K562 (cell line): ENCODE data around the gene GCNT2. TPM values are rescaled to one million over a fixed set of nuclear protein-coding genes. Genes with fewer than 3 reads are reported as not detected.
A peak's percentile ranks its signal among the peaks of the same experiment; 100 is the strongest.

Experiments
- ARNT ChIP-seq, 2 experiments: fragments of 450-650 bp; IDR thresholded peaks; 2 replicates each; pipeline ENCODE4 v1.6.1; 2016; ENCODE audit warnings: mild to moderate bottlenecking in 1 of 2
- BRCA1 ChIP-seq, 2 experiments: fragments of 450-650 bp in 1 of 2; sonication (generic) in 1 of 2; formaldehyde crosslinking in 1 of 2; IDR thresholded peaks; 2 replicates each; pipeline versions ENCODE4 v1.5.0 to v1.6.1; 2017 to 2020; ENCODE audit warnings: mild to moderate bottlenecking in 1 of 2, missing genetic modification reagents in 1 of 2
- MGA ChIP-seq: fragments of 450-650 bp; IDR thresholded peaks from 2 replicates; pipeline ENCODE4 v1.6.1; 2016; ENCODE audit warnings: mild to moderate bottlenecking, moderate library complexity
- NFIX ChIP-seq: fragments of 250-450 bp; sonication (Bioruptor Pico); IDR thresholded peaks from 2 replicates; pipeline ENCODE4 v1.4.0; 2020; ENCODE audit warnings: low read depth, mild to moderate bottlenecking, moderate library complexity
- RBFOX2 ChIP-seq: fragments of 200-400 bp; formaldehyde crosslinking; IDR thresholded peaks from 2 replicates; pipeline ENCODE4 v1.6.1; 2017; ENCODE audit warnings: low read depth, mild to moderate bottlenecking, low read length, moderate library complexity
- ZBTB34 ChIP-seq: fragments of 250-450 bp; sonication (Bioruptor Pico); IDR thresholded peaks from 2 replicates; pipeline ENCODE4 v1.8.0; 2021; ENCODE audit warnings: mild to moderate bottlenecking, moderate library complexity
- polyA plus RNA-seq, 8 experiments: library from polyadenylated mRNA; depleted of rRNA in 4 of 8; stranded (reverse) in 5 of 8; unstranded in 3 of 8; fragments of >200 nt; fragmentation: Nextera tagmentation in 2 of 8; fragmentation: Illumina TruSeq in 1 of 8; extraction: Ambion mirVana in 2 of 8; extraction: Trizol in 1 of 8; gene quantifications; 2 replicates each; pipeline versions ENCODE4 v1.2.1 to v1.2.3, GENCODE V29; 2011 to 2014; ENCODE audit warnings: inconsistent platforms in 1 of 8, missing spikeins in 1 of 8
- total RNA-seq, 7 experiments: library from RNA; depleted of rRNA in 6 of 7; stranded (reverse); fragments of >200 nt in 6 of 7; fragmentation: Illumina TruSeq in 2 of 7; extraction: Trizol in 2 of 7; gene quantifications; 2 replicates each; pipeline versions ENCODE4 v1.2.1 to v1.2.3, GENCODE V29; 2011 to 2021; ENCODE audit warnings: low replicate concordance in 1 of 7
- TF ChIP-seq, protein P1 (sequence below): sonication (generic); formaldehyde crosslinking; IDR thresholded peaks from 2 replicates; pipeline ENCODE4 v1.9.0; 2022; ENCODE audit warnings: mild to moderate bottlenecking, missing genetic modification reagents
- TF ChIP-seq, protein P2 (sequence below): fragments of 250-450 bp; sonication (Bioruptor Pico); IDR thresholded peaks from 2 replicates; pipeline ENCODE4 v1.8.0; 2021; ENCODE audit warnings: borderline replicate concordance, mild to moderate bottlenecking, moderate library complexity; ENCODE audit not compliant: poor library complexity, severe bottlenecking
- TF ChIP-seq, protein P3 (sequence below): fragments of 450-650 bp; IDR thresholded peaks from 2 replicates; pipeline ENCODE4 v1.6.1; 2017; ENCODE audit warnings: antibody characterized with exemption

Gene GCNT2
- total and polyA plus RNA-seq, 9 of the 15 experiments (the other 6 are each of a cell fraction or from before 2014, with no cell fraction given), result 0.78 to 2.6 (median 1.6) TPM

GRCh38 chr6:10659699-10660348 lies 138.7 kb downstream of the GCNT2 start (continued):
- peak; percentile 38 for TF ChIP-seq MGA
- TF ChIP-seq NFIX (CRISPR knock-in tag), result no peak
- peak; percentile 65 for TF ChIP-seq RBFOX2
- no peak for TF ChIP-seq BRCA1 (IDR thresholded peaks at IDR 0.05)
- TF ChIP-seq BRCA1 (CRISPR knock-in tag; IDR thresholded peaks at IDR 0.05), result no peak
- TF ChIP-seq, protein P1, sequence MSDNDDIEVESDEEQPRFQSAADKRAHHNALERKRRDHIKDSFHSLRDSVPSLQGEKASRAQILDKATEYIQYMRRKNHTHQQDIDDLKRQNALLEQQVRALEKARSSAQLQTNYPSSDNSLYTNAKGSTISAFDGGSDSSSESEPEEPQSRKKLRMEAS (CRISPR knock-in tag), result peak; percentile 63
- TF ChIP-seq, protein P2, sequence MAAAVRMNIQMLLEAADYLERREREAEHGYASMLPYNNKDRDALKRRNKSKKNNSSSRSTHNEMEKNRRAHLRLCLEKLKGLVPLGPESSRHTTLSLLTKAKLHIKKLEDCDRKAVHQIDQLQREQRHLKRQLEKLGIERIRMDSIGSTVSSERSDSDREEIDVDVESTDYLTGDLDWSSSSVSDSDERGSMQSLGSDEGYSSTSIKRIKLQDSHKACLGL, result no peak
- TF ChIP-seq ARNT (IDR thresholded peaks at IDR 0.05), result no peak
- no peak for TF ChIP-seq ZBTB34
- TF ChIP-seq, protein P3, sequence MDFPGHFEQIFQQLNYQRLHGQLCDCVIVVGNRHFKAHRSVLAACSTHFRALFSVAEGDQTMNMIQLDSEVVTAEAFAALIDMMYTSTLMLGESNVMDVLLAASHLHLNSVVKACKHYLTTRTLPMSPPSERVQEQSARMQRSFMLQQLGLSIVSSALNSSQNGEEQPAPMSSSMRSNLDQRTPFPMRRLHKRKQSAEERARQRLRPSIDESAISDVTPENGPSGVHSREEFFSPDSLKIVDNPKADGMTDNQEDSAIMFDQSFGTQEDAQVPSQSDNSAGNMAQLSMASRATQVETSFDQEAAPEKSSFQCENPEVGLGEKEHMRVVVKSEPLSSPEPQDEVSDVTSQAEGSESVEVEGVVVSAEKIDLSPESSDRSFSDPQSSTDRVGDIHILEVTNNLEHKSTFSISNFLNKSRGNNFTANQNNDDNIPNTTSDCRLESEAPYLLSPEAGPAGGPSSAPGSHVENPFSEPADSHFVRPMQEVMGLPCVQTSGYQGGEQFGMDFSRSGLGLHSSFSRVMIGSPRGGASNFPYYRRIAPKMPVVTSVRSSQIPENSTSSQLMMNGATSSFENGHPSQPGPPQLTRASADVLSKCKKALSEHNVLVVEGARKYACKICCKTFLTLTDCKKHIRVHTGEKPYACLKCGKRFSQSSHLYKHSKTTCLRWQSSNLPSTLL, result no peak
